B cell (primary cell): ENCODE results near the gene NTN1. TPM values are rescaled to one million over a fixed set of nuclear protein-coding genes. Genes with fewer than 3 reads are reported as not detected.
A peak's percentile ranks its signal among the peaks of the same experiment; 100 is the strongest.

Source experiments
- ATAC-seq: fragments of 200-7000 bp; cut with Tn5 transposase; one replicate; pipeline ENCODE4 v1.10.0; 2021; ENCODE audit warnings: low read depth, mild to moderate bottlenecking, moderate number of reproducible peaks, moderate library complexity
- CTCF ChIA-PET: fragments of 350-600 bp; sonication (Branson Sonifier 250); formaldehyde crosslinking; loops from one replicate; lab custom pipeline; 2021; ENCODE audit warnings: antibody characterized with exemption, inconsistent platforms; lab: Charles Lee
- POLR2A ChIA-PET: fragments of 350-600 bp; sonication (Branson Sonifier 250); formaldehyde crosslinking; loops from one replicate; lab custom pipeline; 2021; ENCODE audit warnings: antibody characterized with exemption; lab: Charles Lee
- DNase-seq: peaks from one replicate; pipeline ENCODE4 v3.0.0; 2013
- H2AFZ ChIP-seq: 2 replicates; pipeline ENCODE4 v1.6.1; 2012; ENCODE audit warnings: mild to moderate bottlenecking, low read depth, low read length; ENCODE audit not compliant: insufficient read depth, poor library complexity, severe bottlenecking
- H3K27ac ChIP-seq, 2 donors: 1 replicate in 1 of 2; 2 replicates in 1 of 2; pipeline ENCODE4 v1.5.1; 2012 to 2013; ENCODE audit warnings: low read length in 2 of 2, mild to moderate bottlenecking in 2 of 2, moderate library complexity in 1 of 2
- H3K27me3 ChIP-seq, 4 experiments: fragments of 200-600 bp in 1 of 4; sonication (generic) in 1 of 4; replicated peaks in 1 of 4; 1 replicate in 2 of 4; 2 replicates in 2 of 4; pipeline versions ENCODE4 v1.6.1 to v1.7.0; 2013 to 2016; ENCODE audit warnings: low read length in 3 of 4, mild to moderate bottlenecking in 2 of 4, mixed read lengths in 1 of 4, moderate library complexity in 1 of 4; ENCODE audit not compliant: insufficient read depth in 4 of 4, control insufficient read depth in 3 of 4; ENCODE audit errors: control extremely low read depth in 1 of 4
- H3K36me3 ChIP-seq, 2 experiments: replicated peaks in 1 of 2; 1 replicate in 1 of 2; 2 replicates in 1 of 2; pipeline versions ENCODE4 v1.6.1 to v1.7.1; 2013; ENCODE audit warnings: low read length in 1 of 2; ENCODE audit not compliant: insufficient read depth in 2 of 2, control insufficient read depth in 1 of 2; ENCODE audit errors: control extremely low read depth in 1 of 2, extremely low read depth in 1 of 2
- H3K4me1 ChIP-seq, 2 donors: fragments of 200-600 bp in 1 of 2; sonication (generic) in 1 of 2; 1 replicate in 1 of 2; 2 replicates in 1 of 2; pipeline versions ENCODE4 v1.5.1 to v1.6.1; 2013 to 2017; ENCODE audit warnings: low read length in 2 of 2; ENCODE audit not compliant: control insufficient read depth in 2 of 2, insufficient read depth in 2 of 2
- H3K4me2 ChIP-seq: replicated peaks from 2 replicates; pipeline ENCODE3; 2012; ENCODE audit warnings: mild to moderate bottlenecking, low read depth, low read length; ENCODE audit not compliant: poor library complexity, severe bottlenecking
- H3K4me3 ChIP-seq, 5 experiments: fragments of 200-600 bp in 1 of 5; sonication (generic) in 1 of 5; 1 replicate in 3 of 5; 2 replicates in 2 of 5; pipeline versions ENCODE4 v1.5.1 to v1.7.0; 2011 to 2016; ENCODE audit warnings: low read length in 4 of 5, mild to moderate bottlenecking in 4 of 5, low read depth in 2 of 5, control low read depth in 1 of 5, moderate library complexity in 1 of 5; ENCODE audit not compliant: insufficient read depth in 1 of 5; ENCODE audit errors: control extremely low read depth in 1 of 5, extremely low read depth in 1 of 5
- H3K79me2 ChIP-seq: fragments of 200-600 bp; sonication (generic); one replicate; pipeline ENCODE4 v1.6.0; 2016; ENCODE audit warnings: low read length; ENCODE audit not compliant: control insufficient read depth, insufficient read depth
- H3K9ac ChIP-seq: fragments of 200-600 bp; sonication (generic); 2 replicates; pipeline ENCODE4 v1.6.1; 2017; ENCODE audit warnings: mild to moderate bottlenecking, low read length, moderate library complexity
- H3K9me3 ChIP-seq, 3 donors: one replicate each; pipeline versions ENCODE4 v1.6.1 to v1.7.1; 2013; ENCODE audit warnings: low read length in 2 of 3; ENCODE audit not compliant: control insufficient read depth in 2 of 3, insufficient read depth in 1 of 3; ENCODE audit errors: control extremely low read depth in 1 of 3
- H4K20me1 ChIP-seq: 2 replicates; pipeline ENCODE4 v1.6.0; 2012; ENCODE audit warnings: mild to moderate bottlenecking, low read length; ENCODE audit not compliant: insufficient read depth, control insufficient read depth, poor library complexity, severe bottlenecking
- H3K27ac Mint-ChIP-seq: one replicate; pipeline ENCODE4 v1.8.0; 2021; ENCODE audit warnings: mixed read lengths
- H3K27me3 Mint-ChIP-seq: one replicate; pipeline ENCODE4 v1.8.0; 2021; ENCODE audit warnings: mixed read lengths
- H3K4me1 Mint-ChIP-seq: one replicate; pipeline ENCODE4 v1.8.0; 2021; ENCODE audit warnings: mixed read lengths
- H3K4me3 Mint-ChIP-seq: one replicate; pipeline ENCODE4 v1.8.0; 2021; ENCODE audit warnings: mixed read lengths
- H3K9me3 Mint-ChIP-seq: one replicate; pipeline ENCODE4 v1.8.0; 2022; ENCODE audit warnings: mixed read lengths; ENCODE audit not compliant: insufficient read depth
- CTCF ChIP-seq: fragments of 200-600 bp; IDR thresholded peaks from one replicate; pipeline ENCODE4 v1.8.0; 2022; ENCODE audit warnings: antibody characterized with exemption, mild to moderate bottlenecking
- EZH2 ChIP-seq: IDR thresholded peaks from 2 replicates; pipeline ENCODE4 v1.6.1; 2012; ENCODE audit warnings: borderline replicate concordance, low read depth, mild to moderate bottlenecking, moderate library complexity, low read length; ENCODE audit not compliant: insufficient read depth, poor library complexity, severe bottlenecking
- WGBS: methylation state at CpG from one replicate; pipeline ENCODE4 v1.1.5; 2013; ENCODE audit warnings: missing lambda C conversion rate; ENCODE audit not compliant: insufficient coverage; 5-methylcytosine and 5-hydroxymethylcytosine counted together
- intact Hi-C: fragments of 100-400 bp; cut with micrococcal nuclease; formaldehyde crosslinking; loops from one replicate; pipeline ENCODE4 v1.10.0; 2022
- polyA plus RNA-seq: library from polyadenylated mRNA; depleted of rRNA; stranded (reverse); fragments of >200 nt; gene quantifications from 2 replicates; pipeline ENCODE4 v1.2.3, GENCODE V29; 2012
- total RNA-seq, 2 donors: library from RNA; stranded (reverse); fragments of 120-200 nt in 1 of 2; gene quantifications; 1 replicate in 1 of 2; 2 replicates in 1 of 2; pipeline versions ENCODE4 v1.2.3 to v1.2.4, GENCODE V29; 2013 to 2022

Gene NTN1
- total and polyA plus RNA-seq, 2 donors (not counting 1 experiment from before 2014, with no cell fraction given) = 0.10 to 0.25 TPM

- Mint-ChIP-seq H3K9me3 (peaks cover 3% of the 10 kb centered on the region), H3K4me1 (peaks cover 5% of the 10 kb centered on the region), H3K4me3 (peak overlapping the region; percentile 54), H3K27ac (no peak overlapping the region), H3K27me3 (peaks cover 19% of the 10 kb centered on the region)
- Histone ChIP-seq H3K9ac (no peak overlapping the region), H3K27me3 (peaks cover 0 to 6% (median 1%) of the 10 kb centered on the region in 4 experiments), H3K79me2 (no peaks in the 10 kb centered on the region), H4K20me1 (no peaks in the 10 kb centered on the region), H3K4me2 (peak overlapping the region; percentile 60), H3K9me3 (peaks cover 0 to 23% (median 0%) of the 10 kb centered on the region in 3 donors), H3K27ac (no peak overlapping the region), H3K4me3 (peak overlapping the region in 1 of 5 experiments; percentile 26), H3K36me3 (no peaks in the 10 kb centered on the region), H2AFZ (peak overlapping the region; percentile 60), H3K4me1 (no peaks in the 10 kb centered on the region)
- TF ChIP-seq EZH2 = no peak
- no peak for TF ChIP-seq CTCF
- CTCF ChIA-PET = no interaction called here
- WGBS = 29% methylated on average over 26 of the region's 41 CpGs
- POLR2A ChIA-PET = no interaction called here
- no peak for DNase-seq
- no peak for ATAC-seq
- intact Hi-C loops = no loop called here
These were observed 94.2 kb downstream of the NTN1 start for GRCh38 chr17:9115214-9116191.

GRCh38 chr17:9116311-9116835, 95.1 kb downstream of the NTN1 start:
- Histone ChIP-seq H4K20me1 (no peaks in the 10 kb centered on the region), H3K9me3 (peaks cover 0 to 23% (median 0%) of the 10 kb centered on the region in 3 donors), H3K27me3 (peaks cover 0 to 6% (median 1%) of the 10 kb centered on the region in 4 experiments), H3K4me2 (no peak overlapping the region), H3K79me2 (no peaks in the 10 kb centered on the region), H2AFZ (no peak overlapping the region), H3K27ac (no peak overlapping the region), H3K36me3 (no peaks in the 10 kb centered on the region), H3K9ac (no peak overlapping the region), H3K4me1 (no peaks in the 10 kb centered on the region), H3K4me3 (no peak overlapping the region)
- DNase-seq = no peak
- CTCF ChIA-PET = no interaction called here
- no peak for ATAC-seq
- POLR2A ChIA-PET = no interaction called here
- Mint-ChIP-seq H3K27me3 (peaks cover 19% of the 10 kb centered on the region), H3K4me1 (peaks cover 5% of the 10 kb centered on the region), H3K9me3 (peaks cover 3% of the 10 kb centered on the region), H3K4me3 (peak overlapping the region; percentile 8), H3K27ac (no peak overlapping the region)
- TF ChIP-seq CTCF = no peak
- WGBS = 96% methylated on average over 7 of the region's 11 CpGs
- intact Hi-C loops = no loop called here
